Lower lobe of right lung (tissue), 2 donors: ENCODE results near the gene FKBP1B. TPM values are rescaled to one million over a fixed set of nuclear protein-coding genes. Genes with fewer than 3 reads are reported as not detected.
A peak's percentile ranks its signal among the peaks of the same experiment; 100 is the strongest.

Experiments used
- ATAC-seq, 2 donors: fragments of 200-7000 bp; cut with Tn5 transposase; one replicate each; pipeline ENCODE4 v1.9.1; 2020 to 2022; ENCODE audit warnings: mild to moderate bottlenecking in 2 of 2, moderate library complexity in 2 of 2
- DNase-seq: peaks from one replicate; pipeline ENCODE4 v3.0.0-alpha.2; 2020
- H3K27ac ChIP-seq: fragments of 200-600 bp; one replicate; pipeline ENCODE4 v1.8.0; 2022
- H3K27me3 ChIP-seq: fragments of 200-600 bp; one replicate; pipeline ENCODE4 v1.8.0; 2022; ENCODE audit warnings: low read depth
- H3K36me3 ChIP-seq: fragments of 200-600 bp; one replicate; pipeline ENCODE4 v1.8.0; 2022; ENCODE audit warnings: mild to moderate bottlenecking
- H3K4me1 ChIP-seq: fragments of 200-600 bp; one replicate; pipeline ENCODE4 v1.8.0; 2022
- H3K4me3 ChIP-seq: fragments of 200-600 bp; one replicate; pipeline ENCODE4 v1.8.0; 2022; ENCODE audit warnings: mild to moderate bottlenecking
- H3K9me3 ChIP-seq: fragments of 200-600 bp; one replicate; pipeline ENCODE4 v1.8.0; 2022
- CTCF ChIP-seq: fragments of 200-600 bp; IDR thresholded peaks from one replicate; pipeline ENCODE4 v1.8.0; 2022; ENCODE audit warnings: antibody characterized with exemption, mild to moderate bottlenecking
- intact Hi-C: fragments of 100-400 bp; cut with DNase I; formaldehyde crosslinking; loops from one replicate; pipeline ENCODE4 v1.11.0; 2022
- total RNA-seq: library from RNA; stranded (reverse); fragmentation: NEBNext Ultra II Directional; extraction: Animal tissue kit (Norgen Biotek cat#: 25700); gene quantifications from one replicate; pipeline ENCODE4 v1.2.1, GENCODE V29; 2021
- donor health status: DM: no; HTN: yes; CAD: no; lungs with severe emphysema.

Gene FKBP1B
- total RNA-seq, 1 donor from 2014 or later: 16.4 TPM

GRCh38 chr2:24080701-24081100 is 31.2 kb downstream of the FKBP1B start:
- DNase-seq (no peak), ATAC-seq (no peak)
- H3K4me3 ChIP-seq: no peak overlapping the region
- H3K27me3 ChIP-seq: no peaks in the 10 kb centered on the region
- peaks cover 42% of the 10 kb centered on the region for H3K36me3 ChIP-seq
- intact Hi-C loops: no loop called here
- H3K9me3 ChIP-seq: no peaks in the 10 kb centered on the region
- TF ChIP-seq CTCF: no peak
- H3K4me1 ChIP-seq: peaks cover 49% of the 10 kb centered on the region
- H3K27ac ChIP-seq: no peak overlapping the region

GRCh38 chr2:24082787-24083566 is 33.4 kb downstream of the FKBP1B start:
- no peak for DNase-seq
- H3K4me1 ChIP-seq: peaks cover 41% of the 10 kb centered on the region
- intact Hi-C loops: no loop called here

GRCh38 chr2:24083567-24084385 is 34.2 kb downstream of the FKBP1B start:
- Histone ChIP-seq H3K4me3 (peak overlapping the region; percentile 65), H3K4me1 (peaks cover 38% of the 10 kb centered on the region), H3K27me3 (no peaks in the 10 kb centered on the region), H3K9me3 (no peaks in the 10 kb centered on the region), H3K27ac (peak overlapping the region; percentile 90), H3K36me3 (peaks cover 56% of the 10 kb centered on the region)
- intact Hi-C loops: no loop called here
- ATAC-seq (peak; percentile 75 to 82), DNase-seq (peak; percentile 96)
- no peak for TF ChIP-seq CTCF

More at GRCh38 chr2:24082787-24083566, 33.4 kb downstream of the FKBP1B start:
- Histone ChIP-seq H3K4me3 (peak overlapping the region; percentile 65), H3K27ac (peak overlapping the region; percentile 90), H3K27me3 (no peaks in the 10 kb centered on the region), H3K36me3 (peaks cover 53% of the 10 kb centered on the region), H3K9me3 (no peaks in the 10 kb centered on the region)
- TF ChIP-seq CTCF: no peak
- no peak for ATAC-seq

- Histone ChIP-seq H3K36me3 (peaks cover 48% of the 10 kb centered on the region), H3K9me3 (no peaks in the 10 kb centered on the region), H3K27ac (peak within 1 kb of the TSS; percentile 90), H3K27me3 (no peaks in the 10 kb centered on the region), H3K4me3 (peak within 1 kb of the TSS; percentile 65), H3K4me1 (peaks cover 38% of the 10 kb centered on the region)
- peak; percentile 97 to 98 for ATAC-seq
- TF ChIP-seq CTCF: peak; percentile 99
- intact Hi-C loops: no loop called here
- DNase-seq: peak; percentile 92
These were observed 35.1 kb downstream of the FKBP1B start, which contains the start of gene TP53I3 for GRCh38 chr2:24084386-24085199. Gene TP53I3 (minus strand): TSS chr2:24084834. CDS start chr2:24084326, 508 bp downstream.

GRCh38 chr2:24085200-24085489 is 35.6 kb downstream of the FKBP1B start:
- no peak for DNase-seq
- Histone ChIP-seq H3K4me3 (peak overlapping the region; percentile 65), H3K36me3 (peaks cover 44% of the 10 kb centered on the region), H3K27ac (peak overlapping the region; percentile 90), H3K27me3 (no peaks in the 10 kb centered on the region), H3K4me1 (peaks cover 38% of the 10 kb centered on the region), H3K9me3 (no peaks in the 10 kb centered on the region)
- no peak for ATAC-seq
- TF ChIP-seq CTCF: no peak
- intact Hi-C loops: no loop called here
